Measurements from ENCODE around the gene HSPB9. TPM values are rescaled to one million over a fixed set of nuclear protein-coding genes. Genes with fewer than 3 reads are reported as not detected.

Gene HSPB9
- total RNA-seq (2022; extraction: Qiagen RNA extraction) = not detected in 5 replicates

GRCh38 chr17:42122371-42123303 is at the start of gene HSPB9:
Gene HSPB9, plus strand, starts transcription at chr17:42122804. Its CDS starts 47 bp downstream, at chr17:42122851.

GRCh38 chr17:42097691-42098631 is 24.6 kb upstream of the HSPB9 start, which contains the start of gene ZNF385C:
Gene ZNF385C, minus strand, starts transcription at chr17:42098473. Its CDS starts 35,417 bp downstream, at chr17:42063056.

GRCh38 chr17:42112552-42113176 is 9.9 kb upstream of the HSPB9 start, which contains the start of gene DHX58:
Gene DHX58, minus strand, starts transcription at chr17:42112714. Its CDS starts 822 bp downstream, at chr17:42111892.

GRCh38 chr17:42120770-42121769 is 1.5 kb upstream of the HSPB9 start, which contains the start of gene KAT2A:
Gene KAT2A, minus strand, starts transcription at chr17:42121367. Its CDS starts 63 bp downstream, at chr17:42121304.

Other genes starting within 250 kb of the HSPB9 start
- gene ACLY, start 203.9 kb upstream of the HSPB9 start, total RNA-seq (2022; extraction: Qiagen RNA extraction) = 244 to 274 TPM (median 269 TPM) in 5 replicates
- 1.2 to 1.8 TPM (median 1.4 TPM) in 5 replicates for gene ODAD4, start 192.2 kb upstream of the HSPB9 start, total RNA-seq (2022; extraction: Qiagen RNA extraction)
- gene CNP, start 156.0 kb upstream of the HSPB9 start, total RNA-seq (2022; extraction: Qiagen RNA extraction) = 56.2 to 72.6 TPM (median 69.8 TPM) in 5 replicates
- gene DNAJC7, start 105.4 kb upstream of the HSPB9 start, total RNA-seq (2022; extraction: Qiagen RNA extraction) = 112 to 117 TPM (median 114 TPM) in 5 replicates
- 41.3 to 47.2 TPM (median 43.7 TPM) in 5 replicates for gene NKIRAS2, start 102.7 kb upstream of the HSPB9 start, total RNA-seq (2022; extraction: Qiagen RNA extraction)
- 0.50 to 0.84 TPM (median 0.68 TPM) in 5 replicates for gene C17orf113, start 72.2 kb upstream of the HSPB9 start, total RNA-seq (2022; extraction: Qiagen RNA extraction)
- gene ZNF385C, start 24.3 kb upstream of the HSPB9 start, total RNA-seq (2022; extraction: Qiagen RNA extraction) = 0.15 to 0.29 TPM (median 0.16 TPM) in 5 replicates
- 0.25 to 0.66 TPM (median 0.45 TPM) in 5 replicates for gene DHX58, start 10.1 kb upstream of the HSPB9 start, total RNA-seq (2022; extraction: Qiagen RNA extraction)
- gene KAT2A, start 1.4 kb upstream of the HSPB9 start, total RNA-seq (2022; extraction: Qiagen RNA extraction) = 35.2 to 51.5 TPM (median 44.8 TPM) in 5 replicates
- 221 to 267 TPM (median 261 TPM) in 5 replicates for gene RAB5C, start 32.2 kb downstream of the HSPB9 start, total RNA-seq (2022; extraction: Qiagen RNA extraction)
- 0.28 to 0.48 TPM (median 0.41 TPM) in 5 replicates for gene KCNH4, start 58.3 kb downstream of the HSPB9 start, total RNA-seq (2022; extraction: Qiagen RNA extraction)
- 0.44 TPM in 1 of 5 replicates, not detected in the others for gene HCRT, start 62.6 kb downstream of the HSPB9 start, total RNA-seq (2022; extraction: Qiagen RNA extraction)
- 16.2 to 21.3 TPM (median 20.1 TPM) in 5 replicates for gene GHDC, start 71.7 kb downstream of the HSPB9 start, total RNA-seq (2022; extraction: Qiagen RNA extraction)
- gene STAT5B, start 153.6 kb downstream of the HSPB9 start, total RNA-seq (2022; extraction: Qiagen RNA extraction) = 22.1 to 30.7 TPM (median 27.2 TPM) in 5 replicates
- gene STAT5A, start 165.7 kb downstream of the HSPB9 start, total RNA-seq (2022; extraction: Qiagen RNA extraction) = 5.5 to 7.8 TPM (median 6.2 TPM) in 5 replicates